Mammary epithelial cell (primary cell): ENCODE results near the gene OBP2B.
"Not testable (repeated sequence)": the region's sequence is repeated elsewhere in the genome, so short reads cannot be mapped to it uniquely, and the experiment has no call there.

Source experiments
- EZH2 ChIP-seq: IDR thresholded peaks from 2 replicates; pipeline ENCODE4 v1.6.1; 2012; ENCODE audit warnings: low read length, inconsistent platforms, borderline replicate concordance
- TF ChIP-seq, protein P1 (sequence below), 2 donors: IDR thresholded peaks in 1 of 2; conservative IDR thresholded peaks in 1 of 2; 2 replicates each; pipeline ENCODE4 v1.5.1; 2011 to 2012; ENCODE audit warnings: inconsistent platforms in 2 of 2, low read length in 2 of 2, mild to moderate bottlenecking in 2 of 2, control low read depth in 1 of 2, low read depth in 1 of 2; ENCODE audit not compliant: insufficient read depth in 1 of 2; ENCODE audit errors: extremely low read depth in 1 of 2

DNA sequence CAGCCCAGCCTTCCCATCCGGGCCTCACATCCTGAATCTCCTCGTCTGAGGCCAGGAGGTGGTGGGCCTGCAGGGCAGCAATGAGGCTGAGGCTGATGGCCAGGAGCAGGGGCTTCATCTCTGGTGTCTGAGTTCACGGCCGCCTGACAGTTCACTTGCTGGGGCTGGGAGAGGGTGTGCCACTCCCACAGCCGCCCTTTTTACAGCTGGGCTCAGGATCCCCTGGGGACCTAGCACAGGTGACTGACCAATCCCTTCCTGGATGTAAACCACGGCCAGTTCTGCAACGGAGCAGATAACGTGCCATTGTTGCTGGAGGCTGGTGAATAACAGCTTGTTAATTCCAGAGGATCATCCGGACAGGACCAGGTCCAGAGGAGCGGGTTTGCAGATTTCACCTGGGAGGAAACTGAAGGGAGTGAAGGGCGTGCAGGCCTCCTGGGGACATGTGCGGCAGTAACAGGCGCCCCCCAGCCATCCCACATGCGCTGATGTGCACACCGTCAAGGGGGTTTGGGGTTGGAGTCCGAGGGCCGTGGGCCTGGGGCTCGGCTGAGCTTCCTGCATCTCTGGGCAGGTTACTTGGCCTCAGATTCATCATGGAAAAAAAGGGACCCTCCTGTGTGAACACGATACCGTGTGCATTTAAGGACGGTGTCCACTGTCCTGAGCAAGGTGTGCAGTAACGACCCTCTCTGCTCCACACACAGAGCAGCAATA lies 19.6 kb upstream of the OBP2B start:
- TF ChIP-seq, protein P1, sequence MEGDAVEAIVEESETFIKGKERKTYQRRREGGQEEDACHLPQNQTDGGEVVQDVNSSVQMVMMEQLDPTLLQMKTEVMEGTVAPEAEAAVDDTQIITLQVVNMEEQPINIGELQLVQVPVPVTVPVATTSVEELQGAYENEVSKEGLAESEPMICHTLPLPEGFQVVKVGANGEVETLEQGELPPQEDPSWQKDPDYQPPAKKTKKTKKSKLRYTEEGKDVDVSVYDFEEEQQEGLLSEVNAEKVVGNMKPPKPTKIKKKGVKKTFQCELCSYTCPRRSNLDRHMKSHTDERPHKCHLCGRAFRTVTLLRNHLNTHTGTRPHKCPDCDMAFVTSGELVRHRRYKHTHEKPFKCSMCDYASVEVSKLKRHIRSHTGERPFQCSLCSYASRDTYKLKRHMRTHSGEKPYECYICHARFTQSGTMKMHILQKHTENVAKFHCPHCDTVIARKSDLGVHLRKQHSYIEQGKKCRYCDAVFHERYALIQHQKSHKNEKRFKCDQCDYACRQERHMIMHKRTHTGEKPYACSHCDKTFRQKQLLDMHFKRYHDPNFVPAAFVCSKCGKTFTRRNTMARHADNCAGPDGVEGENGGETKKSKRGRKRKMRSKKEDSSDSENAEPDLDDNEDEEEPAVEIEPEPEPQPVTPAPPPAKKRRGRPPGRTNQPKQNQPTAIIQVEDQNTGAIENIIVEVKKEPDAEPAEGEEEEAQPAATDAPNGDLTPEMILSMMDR (conservative IDR thresholded peaks at IDR 0.05 in 1 of 2, IDR thresholded peaks at IDR 0.05 in 1 of 2; ENCODE audit: extremely low read depth in 1 of 2, insufficient read depth in 1 of 2, low read depth in 1 of 2, low read length in 2 of 2) = not testable (repeated sequence)
- not testable (repeated sequence) for TF ChIP-seq EZH2
